NB4 (cell line): ENCODE results near the gene CNOT6.

ENCODE experiments used
- POLR2A ChIP-seq: IDR thresholded peaks from 2 replicates; pipeline ENCODE4 v1.6.1; 2011; ENCODE audit warnings: mild to moderate bottlenecking; ENCODE audit not compliant: insufficient read length; ENCODE audit errors: extremely low read depth
- TF ChIP-seq, protein P1 (sequence below): IDR thresholded peaks from one replicate; pipeline ENCODE4 v1.5.1; 2012; ENCODE audit warnings: low read depth, low read length

DNA sequence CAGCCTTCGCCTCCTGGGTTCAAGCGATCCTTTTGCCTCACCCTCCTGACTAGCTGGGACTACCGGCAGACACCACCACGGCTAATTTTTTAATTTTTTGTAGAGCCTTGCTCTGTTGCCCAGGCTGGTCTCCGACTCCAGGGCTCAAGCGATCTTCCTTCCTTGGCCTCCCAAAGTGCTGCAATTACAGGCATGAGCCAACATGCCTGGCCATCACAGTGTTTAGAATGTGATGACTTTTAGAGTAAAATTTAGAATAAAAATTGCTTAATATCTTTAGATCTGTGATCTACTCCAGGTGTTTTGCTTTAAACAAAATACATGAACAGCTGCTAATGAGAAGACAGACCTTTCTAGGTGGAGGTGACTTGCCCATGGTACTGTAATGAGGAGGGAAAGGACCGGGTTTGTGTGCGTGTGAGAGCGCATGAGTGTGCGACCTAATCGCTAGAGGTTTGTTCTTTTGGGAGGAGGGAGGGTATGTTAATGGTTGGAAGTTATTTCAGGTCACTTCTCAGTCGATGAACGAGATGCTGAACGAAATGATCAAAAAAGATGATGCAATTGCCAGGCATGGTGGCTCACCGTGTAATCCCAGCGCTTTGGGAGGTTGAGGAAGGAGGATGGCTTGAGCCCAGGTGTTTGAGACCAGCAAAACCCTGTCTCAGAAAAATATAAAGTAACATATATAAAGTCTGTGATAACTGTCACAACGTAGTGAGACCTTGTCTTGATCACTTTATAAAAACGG lies 2.0 kb downstream of the CNOT6 start:
- TF ChIP-seq, protein P1, sequence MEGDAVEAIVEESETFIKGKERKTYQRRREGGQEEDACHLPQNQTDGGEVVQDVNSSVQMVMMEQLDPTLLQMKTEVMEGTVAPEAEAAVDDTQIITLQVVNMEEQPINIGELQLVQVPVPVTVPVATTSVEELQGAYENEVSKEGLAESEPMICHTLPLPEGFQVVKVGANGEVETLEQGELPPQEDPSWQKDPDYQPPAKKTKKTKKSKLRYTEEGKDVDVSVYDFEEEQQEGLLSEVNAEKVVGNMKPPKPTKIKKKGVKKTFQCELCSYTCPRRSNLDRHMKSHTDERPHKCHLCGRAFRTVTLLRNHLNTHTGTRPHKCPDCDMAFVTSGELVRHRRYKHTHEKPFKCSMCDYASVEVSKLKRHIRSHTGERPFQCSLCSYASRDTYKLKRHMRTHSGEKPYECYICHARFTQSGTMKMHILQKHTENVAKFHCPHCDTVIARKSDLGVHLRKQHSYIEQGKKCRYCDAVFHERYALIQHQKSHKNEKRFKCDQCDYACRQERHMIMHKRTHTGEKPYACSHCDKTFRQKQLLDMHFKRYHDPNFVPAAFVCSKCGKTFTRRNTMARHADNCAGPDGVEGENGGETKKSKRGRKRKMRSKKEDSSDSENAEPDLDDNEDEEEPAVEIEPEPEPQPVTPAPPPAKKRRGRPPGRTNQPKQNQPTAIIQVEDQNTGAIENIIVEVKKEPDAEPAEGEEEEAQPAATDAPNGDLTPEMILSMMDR: no peak
- TF ChIP-seq POLR2A: no peak
